ENCODE data around the gene TRIB2. TPM values are rescaled to one million over a fixed set of nuclear protein-coding genes. Genes with fewer than 3 reads are reported as not detected.

Gene TRIB2
- total RNA-seq, 4 donors from 2014 or later, result 12.6 to 18.5 (median 15.9) TPM

DNA sequence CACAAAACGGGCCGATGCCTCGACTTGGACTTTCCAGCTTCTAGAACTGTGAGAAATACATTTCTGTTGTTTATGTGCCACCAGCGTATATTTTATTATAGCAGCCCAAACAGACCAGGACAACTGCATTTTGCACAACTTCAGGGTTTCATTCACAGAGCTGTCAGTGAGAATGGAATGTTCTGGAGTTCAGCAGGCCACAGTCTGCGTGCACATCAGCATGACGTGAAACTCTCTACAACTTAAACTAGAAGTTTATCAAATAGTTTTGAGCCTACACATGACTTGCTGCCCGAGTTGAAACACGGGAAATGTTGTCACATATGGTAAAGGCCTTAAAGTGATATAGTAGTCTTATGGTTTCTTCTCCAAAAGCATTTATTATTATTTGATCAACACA is 3.9 kb upstream of the TRIB2 start:
- ATAC-seq (no peak), DNase-seq (no peak)
- Histone ChIP-seq H3K36me3 (no peaks in the 10 kb centered on the region), H3K4me1 (peaks cover 13 to 18% of the 10 kb centered on the region in 2 donors), H3K4me3 (no peak overlapping the region), H3K27me3 (no peaks in the 10 kb centered on the region), H3K27ac (peak overlapping the region in 1 of 4 donors; percentile 4), H3K9me3 (no peaks in the 10 kb centered on the region)
- in situ Hi-C loops (cut with MboI; ENCODE audit: low sequenced_read_pairs in 4 of 4), result loop anchor here (10.0 to 25.0 kb wide), 5 partner anchors 212 to 851 kb away; no protein-coding TSS in a partner anchor
- intact Hi-C loops (cut with DNase I; ENCODE audit: low total_unique reads), result loop anchor here (10.0 kb wide), 1 partner anchor 538 kb away; no protein-coding TSS in a partner anchor
- TF ChIP-seq POLR2A (IDR thresholded peaks at IDR 0.05), result no peak
- TF ChIP-seq, protein P1, sequence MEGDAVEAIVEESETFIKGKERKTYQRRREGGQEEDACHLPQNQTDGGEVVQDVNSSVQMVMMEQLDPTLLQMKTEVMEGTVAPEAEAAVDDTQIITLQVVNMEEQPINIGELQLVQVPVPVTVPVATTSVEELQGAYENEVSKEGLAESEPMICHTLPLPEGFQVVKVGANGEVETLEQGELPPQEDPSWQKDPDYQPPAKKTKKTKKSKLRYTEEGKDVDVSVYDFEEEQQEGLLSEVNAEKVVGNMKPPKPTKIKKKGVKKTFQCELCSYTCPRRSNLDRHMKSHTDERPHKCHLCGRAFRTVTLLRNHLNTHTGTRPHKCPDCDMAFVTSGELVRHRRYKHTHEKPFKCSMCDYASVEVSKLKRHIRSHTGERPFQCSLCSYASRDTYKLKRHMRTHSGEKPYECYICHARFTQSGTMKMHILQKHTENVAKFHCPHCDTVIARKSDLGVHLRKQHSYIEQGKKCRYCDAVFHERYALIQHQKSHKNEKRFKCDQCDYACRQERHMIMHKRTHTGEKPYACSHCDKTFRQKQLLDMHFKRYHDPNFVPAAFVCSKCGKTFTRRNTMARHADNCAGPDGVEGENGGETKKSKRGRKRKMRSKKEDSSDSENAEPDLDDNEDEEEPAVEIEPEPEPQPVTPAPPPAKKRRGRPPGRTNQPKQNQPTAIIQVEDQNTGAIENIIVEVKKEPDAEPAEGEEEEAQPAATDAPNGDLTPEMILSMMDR (IDR thresholded peaks at IDR 0.05 in 4 of 5, conservative IDR thresholded peaks at IDR 0.05 in 1 of 5), result no peak

DNA sequence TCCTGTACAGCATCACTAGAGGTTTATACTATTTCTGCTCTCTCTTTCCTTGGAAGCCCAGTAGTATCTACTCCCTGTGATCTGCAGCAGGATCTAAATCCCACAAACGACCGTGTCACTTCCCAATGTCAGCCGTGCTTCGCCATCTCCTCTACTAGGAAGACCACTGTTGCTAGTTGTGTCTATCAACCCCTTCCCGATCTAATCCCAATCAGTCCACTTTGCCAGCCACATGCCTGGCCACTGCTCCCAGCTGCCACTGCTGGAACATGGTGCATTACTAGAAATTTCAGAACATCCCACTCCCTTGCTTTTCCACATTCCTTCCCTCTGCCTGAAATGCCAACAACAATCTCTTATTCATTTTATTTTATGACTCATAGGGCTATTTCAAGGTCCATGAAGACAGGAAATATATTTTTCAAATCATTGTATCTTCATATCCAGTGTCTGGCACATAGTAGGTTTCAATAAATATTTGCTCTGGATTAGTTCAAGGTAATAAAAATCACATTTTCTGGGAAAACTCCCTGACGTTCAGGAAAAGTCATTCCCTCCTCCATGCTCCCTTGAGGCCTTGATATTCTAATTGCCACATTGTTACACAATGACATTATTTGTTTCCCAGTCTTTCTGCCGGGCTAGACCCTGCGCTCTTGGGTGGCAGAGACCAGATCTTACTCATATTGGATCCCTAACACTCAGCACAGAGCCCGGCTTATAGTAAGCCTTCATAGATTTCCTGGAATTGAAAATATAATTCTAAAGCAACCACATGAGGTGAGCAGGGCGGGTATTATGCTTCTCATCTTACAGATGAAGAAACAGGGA is 2.1 kb upstream of the TRIB2 start:
- H3K27me3 ChIP-seq, result no peaks in the 10 kb centered on the region
- TF ChIP-seq POLR2A (IDR thresholded peaks at IDR 0.05), result no peak
- TF ChIP-seq, protein P1 (IDR thresholded peaks at IDR 0.05 in 4 of 5, conservative IDR thresholded peaks at IDR 0.05 in 1 of 5), result no peak
- no peak for ATAC-seq
- peak overlapping the region; percentile 92 to 96 (median 95) for H3K27ac ChIP-seq
- intact Hi-C loops (cut with DNase I; ENCODE audit: low total_unique reads), result loop anchor here (5.0 to 10.0 kb wide), 3 partner anchors 257 to 540 kb away; no protein-coding TSS in a partner anchor
- H3K4me3 ChIP-seq, result no peak overlapping the region
- H3K4me1 ChIP-seq, result peaks cover 22 to 23% of the 10 kb centered on the region in 2 donors
- no peaks in the 10 kb centered on the region for H3K9me3 ChIP-seq
- in situ Hi-C loops (cut with MboI; ENCODE audit: low sequenced_read_pairs in 4 of 4), result loop anchor here (10.0 to 25.0 kb wide), 5 partner anchors 210 to 852 kb away; no protein-coding TSS in a partner anchor
- H3K36me3 ChIP-seq, result no peaks in the 10 kb centered on the region
- DNase-seq, result no peak

DNA sequence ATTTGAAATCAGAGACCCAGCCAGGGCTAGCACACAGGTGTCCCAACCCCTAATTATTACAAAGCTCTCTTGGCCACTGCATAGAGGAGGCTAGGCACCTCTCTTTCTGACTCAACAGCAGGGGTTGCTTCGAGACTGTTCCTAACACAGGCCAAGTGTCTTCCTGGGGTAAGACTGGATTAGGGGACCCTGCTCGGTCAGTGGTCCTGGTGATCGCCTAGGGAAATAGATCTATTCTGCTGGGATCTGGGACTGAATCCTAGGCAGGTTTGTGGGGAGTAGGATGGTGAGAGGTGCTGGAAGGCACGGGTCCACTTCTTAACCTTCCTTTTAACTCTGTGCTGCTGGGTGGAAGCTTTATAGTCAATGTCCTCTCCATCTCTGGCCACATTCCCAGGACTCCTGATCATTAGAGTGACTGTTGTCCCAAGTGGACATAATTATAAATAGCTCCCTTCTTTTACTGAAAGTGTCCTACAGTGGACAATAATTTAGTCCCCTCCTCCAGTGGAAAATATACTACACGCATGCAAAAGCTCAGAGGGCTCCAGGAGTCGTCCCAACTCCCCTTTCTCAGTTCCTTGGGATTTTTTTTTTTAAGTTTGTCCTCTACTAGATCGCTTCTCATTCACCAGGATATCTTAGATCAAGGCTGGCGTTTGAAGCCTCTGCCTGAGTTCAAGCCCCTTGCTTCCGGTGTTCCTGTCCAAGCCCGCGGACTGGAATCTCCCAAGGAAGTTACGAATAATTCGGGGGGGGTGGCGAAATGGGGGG is 1.3 kb upstream of the TRIB2 start:
- H3K9me3 ChIP-seq, result no peaks in the 10 kb centered on the region
- H3K4me1 ChIP-seq, result peaks cover 31 to 32% of the 10 kb centered on the region in 2 donors
- peak overlapping the region; percentile 92 to 96 (median 95) for H3K27ac ChIP-seq
- no peaks in the 10 kb centered on the region for H3K27me3 ChIP-seq
- intact Hi-C loops (cut with DNase I; ENCODE audit: low total_unique reads) (loop anchor here (1.0 to 10.0 kb wide), 6 partner anchors 216 to 885 kb away; no protein-coding TSS in a partner anchor), in situ Hi-C loops (cut with MboI; ENCODE audit: low sequenced_read_pairs in 4 of 4) (loop anchor here (10.0 to 25.0 kb wide), 5 partner anchors 209 to 853 kb away; no protein-coding TSS in a partner anchor)
- ATAC-seq, result no peak
- H3K36me3 ChIP-seq, result no peaks in the 10 kb centered on the region
- no peak for TF ChIP-seq POLR2A (IDR thresholded peaks at IDR 0.05)
- TF ChIP-seq, protein P1 (IDR thresholded peaks at IDR 0.05 in 4 of 5, conservative IDR thresholded peaks at IDR 0.05 in 1 of 5), result no peak
- DNase-seq, result no peak
- peak overlapping the region; percentile 83 to 93 (median 91) for H3K4me3 ChIP-seq

DNA sequence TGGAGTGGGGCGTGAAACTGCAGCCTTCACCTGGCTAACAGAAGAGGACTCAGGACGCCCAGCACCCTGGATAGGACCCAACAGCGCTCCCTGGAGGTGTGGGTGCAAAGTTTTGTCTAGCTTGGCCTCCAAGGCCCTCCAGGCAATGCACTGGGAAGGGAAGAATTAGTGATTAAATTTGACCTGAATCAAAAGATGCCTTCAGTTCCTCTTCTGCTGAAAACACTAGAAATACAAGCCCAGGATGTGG is 779 bp upstream of the TRIB2 start:
- Histone ChIP-seq H3K4me1 (peaks cover 34 to 37% of the 10 kb centered on the region in 2 donors), H3K9me3 (no peaks in the 10 kb centered on the region), H3K27me3 (no peaks in the 10 kb centered on the region), H3K36me3 (no peaks in the 10 kb centered on the region), H3K27ac (peak overlapping the region; percentile 92 to 96 (median 95)), H3K4me3 (peak overlapping the region; percentile 83 to 93 (median 91))
- peak; percentile 32 to 53 for ATAC-seq
- in situ Hi-C loops (cut with MboI; ENCODE audit: low sequenced_read_pairs in 4 of 4) (loop anchor here (10.0 to 25.0 kb wide), 5 partner anchors 209 to 854 kb away; no protein-coding TSS in a partner anchor), intact Hi-C loops (cut with DNase I; ENCODE audit: low total_unique reads) (loop anchor here (1.0 to 10.0 kb wide), 6 partner anchors 215 to 886 kb away; no protein-coding TSS in a partner anchor)
- TF ChIP-seq, protein P1 (IDR thresholded peaks at IDR 0.05 in 4 of 5, conservative IDR thresholded peaks at IDR 0.05 in 1 of 5), result peak; percentile 10 to 59 (median 48)
- TF ChIP-seq POLR2A (IDR thresholded peaks at IDR 0.05), result no peak
- DNase-seq, result peak in 1 of 2 donors; percentile 63
